ENCODE results near the gene BMAL1. TPM values are rescaled to one million over a fixed set of nuclear protein-coding genes. Genes with fewer than 3 reads are reported as not detected.

Gene BMAL1
- total RNA-seq, 1 experiment from 2014 or later = 3.3 TPM

DNA sequence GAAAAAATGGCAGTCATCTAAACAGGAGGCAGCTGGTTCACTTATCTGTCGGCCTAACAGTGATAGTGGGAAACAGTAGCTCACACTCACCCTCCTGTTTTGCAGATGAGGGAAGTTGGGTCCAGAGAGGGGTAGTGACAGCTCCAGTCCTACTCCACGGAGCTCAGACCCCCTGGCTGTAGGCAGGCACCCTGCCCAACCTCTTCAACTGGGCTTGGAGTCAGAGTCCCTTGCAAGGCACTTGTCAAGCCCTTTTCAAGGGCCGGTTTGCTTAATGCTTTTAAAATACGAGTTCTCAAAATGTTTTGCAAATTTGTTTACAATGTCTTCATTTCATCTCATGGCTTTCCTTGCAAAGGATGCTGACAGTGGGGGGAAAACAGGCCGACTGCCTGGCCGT lies 75.1 kb downstream of the BMAL1 start:
- Mint-ChIP-seq H3K4me3 (no peak overlapping the region), H3K9me3 (no peaks in the 10 kb centered on the region), H3K4me1 (peaks cover 10 to 15% of the 10 kb centered on the region in 2 experiments; a peak in 3 of 4 replicates), H3K36me3 (ENCODE audit: insufficient read depth in 1 of 3, low read depth in 3 of 3) (no peaks in the 10 kb centered on the region), H3K27ac (no peak overlapping the region), H3K27me3 (ENCODE audit: low read depth) (no peaks in the 10 kb centered on the region)
- no peak overlapping the region for H2BK20ac ChIP-seq (ENCODE audit: low read depth, low read length, poor library complexity, severe bottlenecking)
- no peak overlapping the region for H3K14ac ChIP-seq (ENCODE audit: insufficient read depth, low read length)
- H3K56ac ChIP-seq (ENCODE audit: insufficient read length, low read depth, low read length) = no peak overlapping the region
- H2BK15ac ChIP-seq (ENCODE audit: low read depth, low read length) = no peak overlapping the region
- H3K4ac ChIP-seq (ENCODE audit: low read depth, low read length) = no peak overlapping the region
- H4K91ac ChIP-seq (ENCODE audit: insufficient read length, low read depth, low read length) = no peak overlapping the region
- no peak overlapping the region for H3K4me2 ChIP-seq (ENCODE audit: insufficient read depth, insufficient read length, low read length)
- no peaks in the 10 kb centered on the region for H3K79me1 ChIP-seq (ENCODE audit: insufficient read depth, low read depth, low read length, poor library complexity, severe bottlenecking)
- no peaks in the 10 kb centered on the region for H3K27me3 ChIP-seq (ENCODE audit: insufficient read depth, low read length)
- H3T11ph ChIP-seq (ENCODE audit: low read length) = no peak overlapping the region
- H3K23ac ChIP-seq (ENCODE audit: insufficient read length, low read depth, low read length) = no peak overlapping the region
- H2BK5ac ChIP-seq (ENCODE audit: insufficient read length, low read length) = no peak overlapping the region
- no peak overlapping the region for H4K8ac ChIP-seq (replicated peaks; ENCODE audit: insufficient read length, low read depth, low read length)
- no peak overlapping the region for H2AFZ ChIP-seq (ENCODE audit: low read length)
- no peaks in the 10 kb centered on the region for H3K9me3 ChIP-seq (ENCODE audit: control insufficient read depth, low read depth, low read length)
- H4K5ac ChIP-seq (ENCODE audit: insufficient read length, low read depth, low read length) = no peak overlapping the region
- H2BK120ac ChIP-seq (ENCODE audit: low read depth, low read length, poor library complexity, severe bottlenecking) = no peak overlapping the region
- no peak overlapping the region for H3K27ac ChIP-seq (ENCODE audit: insufficient read length, low read depth, low read length)
- no peaks in the 10 kb centered on the region for H4K20me1 ChIP-seq (ENCODE audit: control insufficient read depth, insufficient read depth, insufficient read length)
- peaks cover 2% of the 10 kb centered on the region; the same call in 1 of the 2 replicates for H3K4me1 ChIP-seq (ENCODE audit: insufficient read depth, low read length)
- no peak for DNase-seq
- H3K18ac ChIP-seq (ENCODE audit: insufficient read length, low read depth, low read length) = no peak overlapping the region
- TF ChIP-seq, protein P1, sequence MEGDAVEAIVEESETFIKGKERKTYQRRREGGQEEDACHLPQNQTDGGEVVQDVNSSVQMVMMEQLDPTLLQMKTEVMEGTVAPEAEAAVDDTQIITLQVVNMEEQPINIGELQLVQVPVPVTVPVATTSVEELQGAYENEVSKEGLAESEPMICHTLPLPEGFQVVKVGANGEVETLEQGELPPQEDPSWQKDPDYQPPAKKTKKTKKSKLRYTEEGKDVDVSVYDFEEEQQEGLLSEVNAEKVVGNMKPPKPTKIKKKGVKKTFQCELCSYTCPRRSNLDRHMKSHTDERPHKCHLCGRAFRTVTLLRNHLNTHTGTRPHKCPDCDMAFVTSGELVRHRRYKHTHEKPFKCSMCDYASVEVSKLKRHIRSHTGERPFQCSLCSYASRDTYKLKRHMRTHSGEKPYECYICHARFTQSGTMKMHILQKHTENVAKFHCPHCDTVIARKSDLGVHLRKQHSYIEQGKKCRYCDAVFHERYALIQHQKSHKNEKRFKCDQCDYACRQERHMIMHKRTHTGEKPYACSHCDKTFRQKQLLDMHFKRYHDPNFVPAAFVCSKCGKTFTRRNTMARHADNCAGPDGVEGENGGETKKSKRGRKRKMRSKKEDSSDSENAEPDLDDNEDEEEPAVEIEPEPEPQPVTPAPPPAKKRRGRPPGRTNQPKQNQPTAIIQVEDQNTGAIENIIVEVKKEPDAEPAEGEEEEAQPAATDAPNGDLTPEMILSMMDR (conservative IDR thresholded peaks at IDR 0.05) = no peak
- H2AK5ac ChIP-seq (ENCODE audit: insufficient read length, low read length) = no peak overlapping the region
- no peaks in the 10 kb centered on the region for H3K79me2 ChIP-seq (ENCODE audit: insufficient read depth, low read length)
- no peak overlapping the region for H2BK12ac ChIP-seq (ENCODE audit: insufficient read length, low read depth, low read length)
- no CpG with 5 or more reads among the region's 6 CpGs for whole genome bisulfite sequencing (ENCODE audit: extremely low coverage, insufficient read length, low lambda C conversion rate)
- peaks cover 4% of the 10 kb centered on the region for H3K23me2 ChIP-seq (ENCODE audit: insufficient read length, low read depth, low read length, poor library complexity, severe bottlenecking)
- H3K9ac ChIP-seq (ENCODE audit: extremely low read depth, insufficient read length, low read length) = no peak overlapping the region
